ACC112 (cell line): ENCODE data around the gene RNF8.
"Not testable (repeated sequence)": the region's sequence is repeated elsewhere in the genome, so short reads cannot be mapped to it uniquely, and the experiment has no call there.

Experiments used
- H2AFZ ChIP-seq: fragments of 200-600 bp; sonication (generic); one replicate; pipeline ENCODE4 v1.6.0; 2017; ENCODE audit warnings: antibody characterized with exemption, low read length; ENCODE audit not compliant: unreplicated experiment
- H3K27ac ChIP-seq: fragments of 200-600 bp; sonication (generic); 2 replicates; pipeline ENCODE4 v1.5.1; 2014; ENCODE audit warnings: low read depth, mild to moderate bottlenecking, antibody characterized with exemption, low read length, moderate library complexity
- H3K27me3 ChIP-seq: fragments of 200-600 bp; sonication (generic); 2 replicates; pipeline ENCODE4 v1.6.1; 2014; ENCODE audit warnings: mild to moderate bottlenecking, antibody characterized with exemption, low read length, moderate library complexity, mixed read lengths; ENCODE audit not compliant: insufficient read depth
- H3K36me3 ChIP-seq: fragments of 200-600 bp; sonication (generic); 2 replicates; pipeline ENCODE4 v1.6.1; 2016; ENCODE audit warnings: mild to moderate bottlenecking, antibody characterized with exemption, low read length, moderate library complexity, mixed read lengths; ENCODE audit not compliant: insufficient read depth
- H3K4me1 ChIP-seq: fragments of 200-600 bp; sonication (generic); one replicate; pipeline ENCODE4 v1.6.1; 2016; ENCODE audit warnings: low read length, mixed read lengths; ENCODE audit not compliant: insufficient read depth, unreplicated experiment, control insufficient read depth
- H3K4me3 ChIP-seq: fragments of 200-600 bp; sonication (generic); 2 replicates; pipeline ENCODE4 v1.5.1; 2014; ENCODE audit warnings: mild to moderate bottlenecking, low read depth, low read length
- H3K79me2 ChIP-seq: fragments of 200-600 bp; sonication (generic); one replicate; pipeline ENCODE4 v1.6.0; 2016; ENCODE audit warnings: low read length; ENCODE audit not compliant: control insufficient read depth, unreplicated experiment, insufficient read depth

RNF8 gene

GRCh38 chr6:37321516-37322415, 32.0 kb upstream of the RNF8 start:
- Histone ChIP-seq H3K79me2 (no peaks in the 10 kb centered on the region), H3K4me3 (no peak overlapping the region), H3K27ac (no peak overlapping the region), H3K36me3 (no peaks in the 10 kb centered on the region), H3K27me3 (no peaks in the 10 kb centered on the region), H2AFZ (no peak overlapping the region), H3K4me1 (peaks cover 23% of the 10 kb centered on the region)

- H3K27me3 ChIP-seq, result no peaks in the 10 kb centered on the region
- no peak overlapping the region for H2AFZ ChIP-seq
- peaks cover 23% of the 10 kb centered on the region for H3K4me1 ChIP-seq
- no peaks in the 10 kb centered on the region for H3K79me2 ChIP-seq
- H3K4me3 ChIP-seq, result no peak overlapping the region
- H3K27ac ChIP-seq, result peak overlapping the region; percentile 76
- H3K36me3 ChIP-seq, result no peaks in the 10 kb centered on the region
Observed at GRCh38 chr6:37323580-37323979, 30.2 kb upstream of the RNF8 start.

- Histone ChIP-seq H3K27me3 (no peaks in the 10 kb centered on the region), H3K4me1 (peaks cover 23% of the 10 kb centered on the region), H3K4me3 (no peak overlapping the region), H3K79me2 (no peaks in the 10 kb centered on the region), H3K27ac (peak overlapping the region; percentile 76), H3K36me3 (no peaks in the 10 kb centered on the region), H2AFZ (no peak overlapping the region)
Observed at GRCh38 chr6:37324131-37325033, 29.4 kb upstream of the RNF8 start.

GRCh38 chr6:37330345-37330744, 23.4 kb upstream of the RNF8 start:
- H3K4me1 ChIP-seq, H3K79me2 ChIP-seq, H3K4me3 ChIP-seq: not testable (repeated sequence)

GRCh38 chr6:37331047-37331446, 22.7 kb upstream of the RNF8 start:
- Histone ChIP-seq H3K27me3 (no peaks in the 10 kb centered on the region), H3K4me3 (no peak overlapping the region), H3K79me2 (no peaks in the 10 kb centered on the region), H3K36me3 (0 out of 2 replicates have a peak, but pooled peaks cover 3% of the 10 kb centered on the region), H2AFZ (no peak overlapping the region), H3K27ac (no peak overlapping the region), H3K4me1 (no peaks in the 10 kb centered on the region)

More at GRCh38 chr6:37330345-37330744, 23.4 kb upstream of the RNF8 start:
- H3K27me3 ChIP-seq, H2AFZ ChIP-seq, H3K36me3 ChIP-seq, H3K27ac ChIP-seq: not testable (repeated sequence)

- H2AFZ ChIP-seq, result no peak overlapping the region
- H3K4me1 ChIP-seq, result no peaks in the 10 kb centered on the region
- no peak overlapping the region for H3K27ac ChIP-seq
- 0 out of 2 replicates have a peak, but pooled peaks cover 3% of the 10 kb centered on the region for H3K36me3 ChIP-seq
- no peak overlapping the region for H3K4me3 ChIP-seq
- no peaks in the 10 kb centered on the region for H3K27me3 ChIP-seq
- H3K79me2 ChIP-seq, result no peaks in the 10 kb centered on the region
Observed at GRCh38 chr6:37332894-37333293, 20.9 kb upstream of the RNF8 start.

GRCh38 chr6:37334047-37334446, 19.7 kb upstream of the RNF8 start:
- no peak overlapping the region for H3K27ac ChIP-seq
- H3K36me3 ChIP-seq, result 0 out of 2 replicates have a peak, but pooled peaks cover 3% of the 10 kb centered on the region
- H3K4me3 ChIP-seq, result no peak overlapping the region

GRCh38 chr6:37338317-37338716, 15.5 kb upstream of the RNF8 start:
- not testable (repeated sequence) for H3K4me3 ChIP-seq, H3K79me2 ChIP-seq, H3K4me1 ChIP-seq, H3K27me3 ChIP-seq, H3K27ac ChIP-seq, H3K36me3 ChIP-seq, H2AFZ ChIP-seq

More at GRCh38 chr6:37334047-37334446, 19.7 kb upstream of the RNF8 start:
- Histone ChIP-seq H3K27me3 (no peaks in the 10 kb centered on the region), H3K79me2 (no peaks in the 10 kb centered on the region), H2AFZ (no peak overlapping the region), H3K4me1 (no peaks in the 10 kb centered on the region)

GRCh38 chr6:37338745-37339255, 15.0 kb upstream of the RNF8 start:
- Histone ChIP-seq H3K27me3 (peaks cover 9% of the 10 kb centered on the region; the same call in 1 of the 2 replicates), H3K4me1 (peaks cover 7% of the 10 kb centered on the region), H3K4me3 (no peak overlapping the region), H2AFZ (no peak overlapping the region), H3K27ac (no peak overlapping the region), H3K79me2 (no peaks in the 10 kb centered on the region), H3K36me3 (no peaks in the 10 kb centered on the region)

- no peak overlapping the region for H3K27ac ChIP-seq
- peaks cover 7% of the 10 kb centered on the region for H3K4me1 ChIP-seq
- no peaks in the 10 kb centered on the region for H3K79me2 ChIP-seq
- H3K27me3 ChIP-seq, result peaks cover 19% of the 10 kb centered on the region
- H3K4me3 ChIP-seq, result no peak overlapping the region
- H3K36me3 ChIP-seq, result no peaks in the 10 kb centered on the region
- no peak overlapping the region for H2AFZ ChIP-seq
Observed at GRCh38 chr6:37339741-37340638, 13.8 kb upstream of the RNF8 start.
